NCI-H524 (cell line): ENCODE results near the gene TALDO1.
"Not testable (repeated sequence)": the region's sequence is repeated elsewhere in the genome, so short reads cannot be mapped to it uniquely, and the experiment has no call there.

Source experiments
- DNase-seq, 2 experiments: peaks; one replicate each; lab custom pipeline; 2025; lab: John Stamatoyannopoulos, UW

The TALDO1 gene

GRCh38 chr11:737366-737765, 9.9 kb upstream of the TALDO1 start:
- DNase-seq, result no peak

DNA sequence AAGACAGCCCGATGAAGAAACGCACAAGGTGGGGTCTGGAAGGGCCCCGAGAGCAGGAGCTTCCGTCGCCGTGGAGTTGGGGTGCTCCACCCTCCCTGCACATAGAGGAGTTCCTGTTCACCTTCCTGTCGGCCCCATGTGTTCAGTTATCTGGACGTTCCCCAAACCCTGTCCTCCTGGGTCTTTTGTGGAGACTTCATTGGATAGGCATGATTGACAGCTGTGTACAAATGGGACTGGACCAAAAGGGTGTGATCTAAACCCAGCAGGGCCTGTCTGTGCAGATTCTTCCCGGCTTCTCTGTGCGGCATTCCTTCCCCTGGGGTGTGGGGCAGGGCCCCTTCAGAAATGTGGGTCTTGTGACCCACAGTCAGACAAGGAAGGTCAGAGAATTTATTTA, 9.4 kb upstream of the TALDO1 start:
- not testable (repeated sequence) for DNase-seq

GRCh38 chr11:742156-742546, 5.1 kb upstream of the TALDO1 start:
- DNase-seq, result no peak

DNA sequence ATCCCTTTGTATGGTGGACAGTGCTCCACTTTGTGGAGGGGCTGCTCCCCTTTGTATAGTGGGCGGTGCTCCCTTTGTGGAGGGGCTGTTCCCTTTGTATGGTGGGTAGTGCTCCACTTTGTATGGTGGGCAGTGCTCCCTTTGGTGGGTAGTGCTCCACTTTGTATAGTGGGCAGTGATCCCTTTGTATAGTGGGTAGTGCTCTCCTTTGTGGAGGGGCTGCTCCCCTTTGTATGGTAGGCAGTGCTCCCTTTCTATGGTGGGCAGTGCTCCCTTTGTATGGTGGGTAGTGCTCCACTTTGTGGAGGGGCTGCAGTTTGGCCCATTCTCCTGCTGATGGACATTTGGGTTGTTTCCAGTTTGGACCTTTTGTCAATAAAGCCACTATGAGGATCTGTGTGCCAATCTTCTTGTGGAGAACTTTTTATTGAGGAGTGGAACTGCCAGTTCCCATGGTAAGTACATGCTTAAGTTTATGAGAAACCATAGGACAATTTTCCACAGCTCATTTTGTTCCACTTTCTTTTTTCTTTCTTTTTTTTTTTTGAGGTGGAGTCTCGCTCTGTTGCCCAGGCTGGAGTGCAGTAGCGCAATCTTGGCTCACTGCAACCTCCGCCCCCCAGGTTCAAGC, 4.6 kb upstream of the TALDO1 start:
- DNase-seq, result no peak

DNA sequence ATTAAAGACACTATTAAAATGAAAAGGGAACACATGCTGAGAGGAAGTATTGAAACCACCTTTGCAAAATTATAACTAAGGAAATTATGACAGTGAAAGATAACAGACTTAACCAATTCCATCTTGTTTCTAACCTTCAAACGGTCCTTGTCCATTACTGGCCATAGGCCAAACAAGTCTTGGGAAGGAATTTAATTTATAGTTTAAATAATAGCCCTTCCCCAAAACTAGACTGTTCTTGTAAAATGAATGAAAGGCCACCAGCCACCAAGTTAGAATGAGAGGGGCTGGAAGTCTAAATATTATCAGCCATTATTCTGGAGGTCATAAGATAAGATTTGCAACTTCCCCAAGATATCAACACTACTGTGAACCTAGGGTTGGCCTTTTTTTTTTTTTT, 1.8 kb upstream of the TALDO1 start:
- no peak for DNase-seq

GRCh38 chr11:746289-747157, 741 bp upstream of the TALDO1 start:
- peak in 1 of 2 experiments; percentile 55 for DNase-seq

- DNase-seq, result no peak
Measured at GRCh38 chr11:748007-748359, 719 bp downstream of the TALDO1 start.

GRCh38 chr11:749731-750130, 2.5 kb downstream of the TALDO1 start:
- no peak for DNase-seq

- DNase-seq, result no peak
Measured at GRCh38 chr11:760236-760635, 13.0 kb downstream of the TALDO1 start.

- DNase-seq, result no peak
Measured at GRCh38 chr11:761526-762108, 14.4 kb downstream of the TALDO1 start.

GRCh38 chr11:762421-763072, 15.3 kb downstream of the TALDO1 start:
- peak; percentile 76 to 93 for DNase-seq

GRCh38 chr11:763073-763463, 15.8 kb downstream of the TALDO1 start:
- DNase-seq, result no peak

- DNase-seq, result no peak
Measured at GRCh38 chr11:763549-764321, 16.5 kb downstream of the TALDO1 start.

GRCh38 chr11:764322-765024, 17.2 kb downstream of the TALDO1 start:
- no peak for DNase-seq

DNA sequence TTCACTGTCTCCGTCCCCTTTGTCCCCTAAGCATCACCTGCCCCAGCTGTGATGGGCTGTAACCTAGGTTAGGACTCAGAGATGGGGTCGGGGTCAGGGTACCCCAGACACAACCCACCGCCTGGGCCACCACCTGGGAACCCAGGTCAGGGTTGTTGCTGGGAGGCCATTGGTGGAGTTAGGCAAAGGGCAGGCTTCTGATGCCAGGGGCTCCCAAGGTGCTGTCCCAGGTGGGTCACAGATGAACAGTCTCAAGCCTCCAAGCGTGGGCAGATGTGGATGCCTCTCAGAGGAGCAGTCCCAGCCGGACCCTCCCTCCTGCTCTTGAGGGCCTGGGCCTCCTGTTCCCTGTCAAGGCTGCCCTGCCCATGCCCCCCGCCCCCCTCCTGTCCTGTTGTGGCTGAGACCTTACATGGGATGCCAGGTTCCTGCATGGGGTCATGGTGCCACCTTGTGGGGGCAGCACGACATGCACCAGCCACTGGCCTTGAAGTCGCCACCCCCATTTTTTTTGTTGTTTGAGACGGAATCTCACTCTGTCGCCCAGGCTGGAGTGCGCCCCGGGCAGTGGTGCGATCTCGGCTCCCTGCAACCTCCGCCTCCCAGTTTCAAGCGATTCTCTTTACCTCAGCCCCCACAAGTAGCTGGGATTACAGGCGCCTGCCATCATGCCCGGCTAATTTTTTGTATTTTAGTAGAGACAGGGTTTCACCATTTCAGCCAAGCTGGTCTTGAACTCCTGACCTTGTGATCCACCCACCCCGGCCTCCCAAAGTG, 17.9 kb downstream of the TALDO1 start:
- DNase-seq, result peak; percentile 53 to 79

GRCh38 chr11:765802-766091, 18.5 kb downstream of the TALDO1 start:
- DNase-seq, result no peak

- no peak for DNase-seq
Measured at GRCh38 chr11:766106-766935, 19.1 kb downstream of the TALDO1 start.

GRCh38 chr11:766936-767210, 19.6 kb downstream of the TALDO1 start:
- DNase-seq, result no peak

DNA sequence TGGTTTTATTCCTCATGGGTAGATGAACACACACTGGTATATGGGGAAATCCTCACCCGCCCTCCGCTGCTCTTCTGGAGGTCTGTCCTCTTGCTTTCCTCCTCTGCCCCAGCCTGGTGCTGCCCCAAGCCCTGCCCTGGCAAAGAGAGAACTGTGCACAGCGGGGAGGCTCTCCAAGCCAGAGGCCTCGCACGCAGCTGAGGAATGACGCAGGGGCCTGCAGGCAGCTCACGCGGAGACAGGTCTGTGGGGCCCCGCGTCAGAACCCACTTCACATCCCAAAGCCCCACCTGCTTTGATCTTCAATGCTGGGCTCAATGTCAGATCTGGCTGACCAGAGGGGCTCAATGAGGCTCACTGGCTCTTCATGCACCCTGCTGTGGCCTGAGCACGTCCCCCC, 20.0 kb downstream of the TALDO1 start:
- no peak for DNase-seq
